Small intestine (tissue), 7 donors: Measurements from ENCODE around the gene KIF24. TPM values are rescaled to one million over a fixed set of nuclear protein-coding genes. Genes with fewer than 3 reads are reported as not detected.
A peak's percentile ranks its signal among the peaks of the same experiment; 100 is the strongest.
"Not testable (repeated sequence)": the region's sequence is repeated elsewhere in the genome, so short reads cannot be mapped to it uniquely, and the experiment has no call there.

Source experiments
- DNase-seq, 2 donors: peaks; one replicate each; pipeline versions ENCODE4 v3.0.0 to v3.0.0-alpha.2; 2013
- FAIRE-seq: peaks from 2 replicates; lab custom pipeline; 2012; peaks lifted over from hg19 to GRCh38; lab: Jason Lieb, UNC
- H3K27ac ChIP-seq, 3 donors: one replicate each; pipeline ENCODE4 v1.5.1; 2013; ENCODE audit warnings: low read length in 2 of 3, mild to moderate bottlenecking in 2 of 3, control low read depth in 1 of 3, inconsistent platforms in 1 of 3, low read depth in 1 of 3, moderate library complexity in 1 of 3
- H3K27me3 ChIP-seq, 3 donors: one replicate each; pipeline ENCODE4 v1.6.1; 2013; ENCODE audit warnings: low read length in 3 of 3, inconsistent platforms in 1 of 3; ENCODE audit not compliant: control insufficient read depth in 3 of 3, insufficient read depth in 3 of 3
- H3K36me3 ChIP-seq, 3 donors: one replicate each; pipeline ENCODE4 v1.6.1; 2013; ENCODE audit warnings: low read length in 3 of 3, inconsistent platforms in 1 of 3, low read depth in 1 of 3, mild to moderate bottlenecking in 1 of 3, moderate library complexity in 1 of 3; ENCODE audit not compliant: control insufficient read depth in 3 of 3, insufficient read depth in 2 of 3
- H3K4me1 ChIP-seq, 3 donors: one replicate each; pipeline ENCODE4 v1.6.1; 2013; ENCODE audit warnings: low read length in 2 of 3, inconsistent platforms in 1 of 3, low read depth in 1 of 3, mild to moderate bottlenecking in 1 of 3, moderate library complexity in 1 of 3; ENCODE audit not compliant: control insufficient read depth in 3 of 3, insufficient read depth in 2 of 3
- H3K4me3 ChIP-seq, 3 donors: one replicate each; pipeline ENCODE4 v1.5.1; 2013; ENCODE audit warnings: low read length in 3 of 3, control low read depth in 1 of 3, inconsistent platforms in 1 of 3, low read depth in 1 of 3, mild to moderate bottlenecking in 1 of 3, moderate library complexity in 1 of 3
- H3K9me3 ChIP-seq, 2 donors: one replicate each; pipeline ENCODE4 v1.6.1; 2013; ENCODE audit warnings: low read depth in 1 of 2, low read length in 1 of 2; ENCODE audit not compliant: control insufficient read depth in 2 of 2, insufficient read depth in 1 of 2
- WGBS, 3 donors: extraction: QIAGEN DNeasy Blood & Tissue Kit; methylation state at CpG; one replicate each; pipeline ENCODE4 v1.1.7; 2013; 5-methylcytosine and 5-hydroxymethylcytosine counted together
- polyA plus RNA-seq, 4 donors: library from polyadenylated mRNA; stranded (reverse) in 3 of 4; unstranded in 1 of 4; fragments of 200-250 nt in 3 of 4; fragments of 120-200 nt in 1 of 4; gene quantifications; one replicate each; pipeline versions ENCODE4 v1.2.1 to v1.2.3, GENCODE V29; 2013
- donor health status: healthy with polysubstance abuse.
- donor health status: control.
- donor health status: control.
- donor health status: Bipolar disorder and iron deficiency.
- donor health status: healthy.

Gene KIF24
- polyA plus RNA-seq, 4 donors, result 0.27 to 2.1 (median 0.98) TPM

- DNase-seq, result no peak
- WGBS, 3 donors, result 78 to 91% (median 82%) methylated on average over 1 of the region's 1 CpG
- H3K36me3 ChIP-seq, result no peaks in the 10 kb centered on the region
- no peaks in the 10 kb centered on the region for H3K27me3 ChIP-seq
- no peak overlapping the region for H3K27ac ChIP-seq
- H3K9me3 ChIP-seq, result no peaks in the 10 kb centered on the region
- no peak overlapping the region for H3K4me3 ChIP-seq
- peaks cover 0 to 11% (median 1%) of the 10 kb centered on the region in 3 donors for H3K4me1 ChIP-seq
- no peak for FAIRE-seq
Measured at GRCh38 chr9:34326690-34327089, 2.4 kb downstream of the KIF24 start.

DNA sequence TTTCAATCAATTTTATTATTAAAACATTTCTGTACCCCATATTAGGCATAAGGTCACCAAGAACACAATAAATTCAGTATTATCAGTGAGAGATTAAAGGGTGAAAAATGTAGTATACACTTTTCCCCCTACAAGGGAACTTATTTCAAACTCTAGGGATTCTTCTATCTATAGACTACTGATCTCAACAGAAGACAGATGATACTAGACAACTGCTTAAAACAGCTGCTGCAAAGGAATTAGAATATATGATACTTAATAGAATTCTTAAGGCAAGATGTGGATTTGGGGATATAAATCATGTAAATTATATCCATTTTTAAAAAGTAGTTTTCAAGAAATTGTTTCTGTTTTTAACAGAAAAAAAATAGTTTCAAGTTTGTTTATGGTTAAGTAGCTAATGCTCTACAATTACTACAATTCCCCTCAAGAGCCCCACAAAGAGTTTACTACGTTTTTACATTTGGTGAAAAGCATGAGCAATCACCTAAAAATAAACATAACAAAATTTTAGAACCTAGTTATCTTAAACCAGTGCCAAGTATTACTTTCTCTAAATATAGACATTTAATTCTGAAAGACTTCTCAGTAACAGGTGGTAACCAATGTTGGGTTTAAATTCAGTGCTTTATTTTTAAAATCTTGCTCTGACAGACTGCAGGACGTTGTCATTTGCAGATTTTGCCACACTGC is 6.0 kb downstream of the KIF24 start:
- Histone ChIP-seq H3K27me3 (no peaks in the 10 kb centered on the region), H3K27ac (no peak overlapping the region), H3K36me3 (no peaks in the 10 kb centered on the region), H3K4me3 (no peak overlapping the region), H3K9me3 (no peaks in the 10 kb centered on the region), H3K4me1 (peaks cover 0 to under 1% (median 0%) of the 10 kb centered on the region in 3 donors)
- FAIRE-seq, result no peak
- 62 to 76% (median 74%) methylated on average over 2 of the region's 2 CpGs for WGBS, 3 donors
- DNase-seq, result no peak

- FAIRE-seq (no peak), DNase-seq (no peak)
- no peak overlapping the region for H3K27ac ChIP-seq
- H3K36me3 ChIP-seq, result no peaks in the 10 kb centered on the region
- H3K4me1 ChIP-seq, result no peaks in the 10 kb centered on the region
- no peak overlapping the region for H3K4me3 ChIP-seq
- H3K9me3 ChIP-seq, result no peaks in the 10 kb centered on the region
- 91 to 94% (median 93%) methylated on average over 6 to 7 of the region's 7 CpGs for WGBS, 3 donors
- H3K27me3 ChIP-seq, result no peaks in the 10 kb centered on the region
Measured at GRCh38 chr9:34321451-34321850, 7.6 kb downstream of the KIF24 start.

- 94 to 97% (median 96%) methylated on average over 42 to 44 of the region's 44 CpGs for WGBS, 3 donors
- Histone ChIP-seq H3K9me3 (no peaks in the 10 kb centered on the region), H3K27ac (no peak overlapping the region), H3K36me3 (no peaks in the 10 kb centered on the region), H3K27me3 (no peaks in the 10 kb centered on the region), H3K4me1 (no peaks in the 10 kb centered on the region), H3K4me3 (no peak overlapping the region)
- FAIRE-seq (no peak), DNase-seq (no peak)
Measured at GRCh38 chr9:34318163-34318790, 10.8 kb downstream of the KIF24 start.

DNA sequence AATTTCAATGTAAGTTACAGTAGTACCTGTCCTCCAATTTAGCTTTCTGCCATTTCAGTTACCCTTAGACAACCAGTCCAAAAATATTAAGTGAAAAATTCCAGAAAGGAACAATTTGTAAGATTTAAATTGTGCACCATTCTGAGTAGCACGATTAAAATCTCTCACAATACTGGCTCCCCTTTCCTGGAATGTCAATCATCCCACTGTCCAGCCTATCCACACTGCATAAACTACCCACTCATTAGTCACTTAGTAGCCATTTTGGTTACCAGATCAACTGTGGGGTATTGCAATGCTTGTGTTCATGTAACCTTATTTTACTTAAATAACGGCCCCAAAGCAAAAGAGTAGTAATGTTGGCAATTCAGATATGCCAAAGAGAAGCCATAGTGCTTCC is 11.6 kb downstream of the KIF24 start:
- FAIRE-seq, result no peak
- WGBS, 3 donors, result 91 to 95% (median 93%) methylated on average over 2 of the region's 2 CpGs
- H3K36me3 ChIP-seq, result no peaks in the 10 kb centered on the region
- DNase-seq, result no peak
- H3K4me3 ChIP-seq, result no peak overlapping the region
- no peaks in the 10 kb centered on the region for H3K4me1 ChIP-seq
- H3K27me3 ChIP-seq, result no peaks in the 10 kb centered on the region
- H3K9me3 ChIP-seq, result no peaks in the 10 kb centered on the region
- H3K27ac ChIP-seq, result no peak overlapping the region

- Histone ChIP-seq H3K4me1 (no peaks in the 10 kb centered on the region), H3K4me3 (no peak overlapping the region), H3K36me3 (no peaks in the 10 kb centered on the region), H3K27ac (no peak overlapping the region), H3K27me3 (no peaks in the 10 kb centered on the region), H3K9me3 (no peaks in the 10 kb centered on the region)
- no peak for DNase-seq
- 88 to 95% (median 92%) methylated on average over 6 of the region's 6 CpGs for WGBS, 3 donors
- FAIRE-seq, result peak; percentile 94
Measured at GRCh38 chr9:34311499-34312185, 17.4 kb downstream of the KIF24 start.

DNA sequence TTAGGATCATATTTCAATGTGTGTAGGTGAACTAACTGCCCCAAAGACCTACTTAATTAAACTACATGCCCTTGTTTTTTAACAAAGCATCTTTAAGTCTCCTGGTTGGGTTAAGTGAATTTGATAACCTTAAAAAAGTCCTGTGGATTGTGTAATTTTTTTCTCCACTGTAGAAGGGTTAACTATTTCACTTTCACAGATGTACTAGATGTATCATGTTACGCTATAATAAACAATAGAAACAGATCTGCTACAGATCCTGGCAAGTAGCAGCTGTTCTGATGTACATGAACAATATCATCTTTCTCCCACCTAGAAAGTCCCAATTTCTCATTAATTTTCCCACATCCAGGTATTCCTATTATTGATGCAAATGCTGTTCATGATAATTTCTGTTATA is 18.9 kb downstream of the KIF24 start:
- Histone ChIP-seq H3K27me3 (no peaks in the 10 kb centered on the region), H3K27ac (no peak overlapping the region), H3K4me1 (no peaks in the 10 kb centered on the region), H3K4me3 (no peak overlapping the region), H3K36me3 (no peaks in the 10 kb centered on the region), H3K9me3 (no peaks in the 10 kb centered on the region)
- no peak for DNase-seq
- WGBS, 3 donors, result 93 to 94% (median 94%) methylated on average over 1 of the region's 1 CpG
- FAIRE-seq, result no peak

GRCh38 chr9:34308316-34308715 is 20.8 kb downstream of the KIF24 start:
- FAIRE-seq, H3K27me3 ChIP-seq, H3K9me3 ChIP-seq, H3K27ac ChIP-seq, H3K4me3 ChIP-seq, H3K36me3 ChIP-seq, DNase-seq, H3K4me1 ChIP-seq: not testable (repeated sequence)
- 96 to 100% (median 98%) methylated on average over 3 of the region's 3 CpGs for WGBS, 3 donors
